GM23338 (cell line): Measurements from ENCODE around the gene MRM2. TPM values are rescaled to one million over a fixed set of nuclear protein-coding genes. Genes with fewer than 3 reads are reported as not detected.

Experiments
- ATAC-seq: fragments of 200-7000 bp; cut with Tn5 transposase; 3 replicates; pipeline ENCODE4 v1.9.1; 2020
- DNase-seq: peaks from one replicate; pipeline ENCODE4 v3.0.0-alpha.2; 2015; ENCODE audit warnings: low spot score
- H2AFZ ChIP-seq: fragments of 200-600 bp; sonication (generic); 2 replicates; pipeline ENCODE4 v1.8.0; 2016; ENCODE audit warnings: antibody characterized with exemption, mild to moderate bottlenecking, moderate library complexity
- H3F3A ChIP-seq: fragments of 200-600 bp; sonication (generic); replicated peaks from 2 replicates; pipeline ENCODE4 v1.8.0; 2017; ENCODE audit warnings: antibody characterized with exemption, mixed run types, low read depth
- H3K27ac ChIP-seq: fragments of 200-600 bp; sonication (generic); 2 replicates; pipeline ENCODE4 v1.6.1; 2016; ENCODE audit warnings: low read depth
- H3K27me3 ChIP-seq: fragments of 200-600 bp; sonication (generic); 2 replicates; pipeline ENCODE4 v1.8.0; 2016; ENCODE audit warnings: mild to moderate bottlenecking, mixed run types, moderate library complexity; ENCODE audit not compliant: insufficient read depth
- H3K36me3 ChIP-seq: fragments of 200-600 bp; sonication (generic); 2 replicates; pipeline ENCODE4 v1.8.0; 2016; ENCODE audit warnings: mild to moderate bottlenecking; ENCODE audit not compliant: insufficient read depth
- H3K4me1 ChIP-seq: fragments of 200-600 bp; sonication (generic); 2 replicates; pipeline ENCODE4 v1.8.0; 2016; ENCODE audit warnings: mild to moderate bottlenecking, moderate library complexity; ENCODE audit not compliant: insufficient read depth
- H3K4me2 ChIP-seq: fragments of 200-600 bp; sonication (generic); 2 replicates; pipeline ENCODE4 v1.7.1; 2017; ENCODE audit warnings: mixed run types
- H3K4me3 ChIP-seq: fragments of 200-600 bp; sonication (generic); 2 replicates; pipeline ENCODE4 v1.6.1; 2016; ENCODE audit warnings: mixed run types
- H3K79me2 ChIP-seq: fragments of 200-600 bp; sonication (generic); replicated peaks from 2 replicates; pipeline ENCODE4 v1.8.0; 2017; ENCODE audit warnings: mild to moderate bottlenecking; ENCODE audit not compliant: insufficient read depth
- H3K9me2 ChIP-seq: fragments of 200-600 bp; sonication (generic); 2 replicates; pipeline ENCODE4 v1.8.0; 2017; ENCODE audit not compliant: insufficient read depth
- H4K20me1 ChIP-seq: fragments of 200-600 bp; sonication (generic); replicated peaks from 2 replicates; pipeline ENCODE4 v1.8.0; 2017; ENCODE audit warnings: mild to moderate bottlenecking; ENCODE audit not compliant: insufficient read depth
- H3K27ac Mint-ChIP-seq: 2 replicates; pipeline ENCODE4 v1.8.0; 2020; ENCODE audit warnings: inconsistent platforms, mild to moderate bottlenecking, moderate library complexity, mixed read lengths
- H3K27me3 Mint-ChIP-seq: 3 replicates; pipeline ENCODE4 v1.8.0; 2022; ENCODE audit warnings: low read depth, mild to moderate bottlenecking, moderate library complexity, mixed read lengths, inconsistent platforms; ENCODE audit not compliant: insufficient read depth, poor library complexity
- H3K36me3 Mint-ChIP-seq: 3 replicates; pipeline ENCODE4 v1.8.0; 2021; ENCODE audit warnings: low read depth, mild to moderate bottlenecking, inconsistent platforms, moderate library complexity, mixed read lengths
- H3K4me1 Mint-ChIP-seq: 3 replicates; pipeline ENCODE4 v1.8.0; 2020; ENCODE audit warnings: mild to moderate bottlenecking, inconsistent platforms, mixed read lengths
- H3K4me3 Mint-ChIP-seq: 3 replicates; pipeline ENCODE4 v1.8.0; 2021; ENCODE audit warnings: moderate library complexity, mild to moderate bottlenecking, inconsistent platforms, mixed read lengths
- H3K9me3 Mint-ChIP-seq: 3 replicates; pipeline ENCODE4 v1.8.0; 2020; ENCODE audit warnings: moderate library complexity, mild to moderate bottlenecking, inconsistent platforms, mixed read lengths
- CREB1 ChIP-seq: fragments of 250-450 bp; sonication (Bioruptor Pico); IDR thresholded peaks from 2 replicates; pipeline ENCODE4 v1.5.0; 2020; ENCODE audit warnings: low read depth, mild to moderate bottlenecking, moderate library complexity
- EZH2phosphoT487 ChIP-seq: fragments of 200-600 bp; sonication (generic); IDR thresholded peaks from one replicate; pipeline ENCODE4 v1.8.1; 2018; ENCODE audit warnings: antibody characterized with exemption; ENCODE audit not compliant: unreplicated experiment
- JUNB ChIP-seq: IDR thresholded peaks from one replicate; pipeline ENCODE4 v1.6.1; 2016; ENCODE audit warnings: antibody characterized with exemption; ENCODE audit not compliant: unreplicated experiment
- NANOG ChIP-seq: IDR thresholded peaks from 2 replicates; pipeline ENCODE4 v1.6.1; 2016; ENCODE audit warnings: antibody characterized with exemption, borderline replicate concordance
- STAT1 ChIP-seq: IDR thresholded peaks from one replicate; pipeline ENCODE4 v1.6.1; 2016; ENCODE audit warnings: antibody characterized with exemption; ENCODE audit not compliant: unreplicated experiment
- ZNF114 ChIP-seq: fragments of 250-450 bp; sonication (Bioruptor Pico); IDR thresholded peaks from 2 replicates; pipeline ENCODE4 v1.5.0; 2020; ENCODE audit warnings: mild to moderate bottlenecking, moderate library complexity
- polyA plus RNA-seq: library from polyadenylated mRNA; unstranded; fragments of >200 nt; fragmentation: Nextera tagmentation; extraction: Ambion mirVana; gene quantifications from 2 replicates; pipeline ENCODE4 v1.2.1, GENCODE V29; 2016
- total RNA-seq: library from RNA; depleted of rRNA; stranded (reverse); fragments of >200 nt; shearing (Covaris generic); gene quantifications from 2 replicates; pipeline ENCODE4 v1.2.3, GENCODE V29; 2014
- TF ChIP-seq, protein P1 (sequence below), 2 experiments: fragments of 200-600 bp in 1 of 2; sonication (generic) in 1 of 2; conservative IDR thresholded peaks; 2 replicates each; pipeline versions ENCODE4 v1.5.1 to v1.6.1; 2016 to 2017; ENCODE audit warnings: antibody characterized with exemption in 2 of 2, low read depth in 2 of 2, mild to moderate bottlenecking in 2 of 2, moderate library complexity in 1 of 2
- TF ChIP-seq, protein P2 (sequence below): IDR thresholded peaks from one replicate; pipeline ENCODE4 v1.6.1; 2018; ENCODE audit warnings: antibody characterized with exemption; ENCODE audit not compliant: unreplicated experiment
- TF ChIP-seq, protein P3 (sequence below): fragments of 250-450 bp; sonication (Bioruptor Pico); IDR thresholded peaks from 2 replicates; pipeline ENCODE4 v1.5.0; 2020; ENCODE audit warnings: mild to moderate bottlenecking, moderate library complexity

MRM2 gene
- total and polyA plus RNA-seq, 2 experiments from 2014 or later = 30.0 to 37.8 TPM

DNA sequence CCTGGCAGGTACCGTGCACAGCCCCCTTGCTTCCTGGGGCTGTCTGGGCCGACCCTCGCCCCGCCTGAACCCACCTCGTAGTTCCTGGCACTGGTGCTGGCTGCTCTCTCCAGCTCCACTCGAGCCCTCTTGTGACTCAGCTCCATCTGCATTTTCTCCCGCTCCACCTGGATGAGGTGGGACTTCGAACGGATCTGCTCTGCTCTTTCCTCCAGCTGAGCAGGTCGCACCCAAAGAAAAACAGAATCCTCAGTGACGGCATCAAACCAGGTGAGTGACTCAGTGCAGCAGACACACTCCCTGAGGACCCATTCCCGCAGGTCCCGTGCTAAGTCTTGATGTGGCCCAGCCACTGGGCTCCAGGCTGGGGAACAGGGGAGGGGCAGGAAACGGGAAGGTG lies 16.7 kb downstream of the MRM2 start (continued):
- TF ChIP-seq, protein P1, sequence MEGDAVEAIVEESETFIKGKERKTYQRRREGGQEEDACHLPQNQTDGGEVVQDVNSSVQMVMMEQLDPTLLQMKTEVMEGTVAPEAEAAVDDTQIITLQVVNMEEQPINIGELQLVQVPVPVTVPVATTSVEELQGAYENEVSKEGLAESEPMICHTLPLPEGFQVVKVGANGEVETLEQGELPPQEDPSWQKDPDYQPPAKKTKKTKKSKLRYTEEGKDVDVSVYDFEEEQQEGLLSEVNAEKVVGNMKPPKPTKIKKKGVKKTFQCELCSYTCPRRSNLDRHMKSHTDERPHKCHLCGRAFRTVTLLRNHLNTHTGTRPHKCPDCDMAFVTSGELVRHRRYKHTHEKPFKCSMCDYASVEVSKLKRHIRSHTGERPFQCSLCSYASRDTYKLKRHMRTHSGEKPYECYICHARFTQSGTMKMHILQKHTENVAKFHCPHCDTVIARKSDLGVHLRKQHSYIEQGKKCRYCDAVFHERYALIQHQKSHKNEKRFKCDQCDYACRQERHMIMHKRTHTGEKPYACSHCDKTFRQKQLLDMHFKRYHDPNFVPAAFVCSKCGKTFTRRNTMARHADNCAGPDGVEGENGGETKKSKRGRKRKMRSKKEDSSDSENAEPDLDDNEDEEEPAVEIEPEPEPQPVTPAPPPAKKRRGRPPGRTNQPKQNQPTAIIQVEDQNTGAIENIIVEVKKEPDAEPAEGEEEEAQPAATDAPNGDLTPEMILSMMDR (conservative IDR thresholded peaks at IDR 0.05; ENCODE audit: low read depth in 2 of 2) = no peak
- TF ChIP-seq CREB1 (CRISPR knock-in tag) (no peak), ZNF114 (CRISPR knock-in tag) (no peak), STAT1 (no peak), EZH2phosphoT487 (no peak), NANOG (no peak)
- TF ChIP-seq, protein P2, sequence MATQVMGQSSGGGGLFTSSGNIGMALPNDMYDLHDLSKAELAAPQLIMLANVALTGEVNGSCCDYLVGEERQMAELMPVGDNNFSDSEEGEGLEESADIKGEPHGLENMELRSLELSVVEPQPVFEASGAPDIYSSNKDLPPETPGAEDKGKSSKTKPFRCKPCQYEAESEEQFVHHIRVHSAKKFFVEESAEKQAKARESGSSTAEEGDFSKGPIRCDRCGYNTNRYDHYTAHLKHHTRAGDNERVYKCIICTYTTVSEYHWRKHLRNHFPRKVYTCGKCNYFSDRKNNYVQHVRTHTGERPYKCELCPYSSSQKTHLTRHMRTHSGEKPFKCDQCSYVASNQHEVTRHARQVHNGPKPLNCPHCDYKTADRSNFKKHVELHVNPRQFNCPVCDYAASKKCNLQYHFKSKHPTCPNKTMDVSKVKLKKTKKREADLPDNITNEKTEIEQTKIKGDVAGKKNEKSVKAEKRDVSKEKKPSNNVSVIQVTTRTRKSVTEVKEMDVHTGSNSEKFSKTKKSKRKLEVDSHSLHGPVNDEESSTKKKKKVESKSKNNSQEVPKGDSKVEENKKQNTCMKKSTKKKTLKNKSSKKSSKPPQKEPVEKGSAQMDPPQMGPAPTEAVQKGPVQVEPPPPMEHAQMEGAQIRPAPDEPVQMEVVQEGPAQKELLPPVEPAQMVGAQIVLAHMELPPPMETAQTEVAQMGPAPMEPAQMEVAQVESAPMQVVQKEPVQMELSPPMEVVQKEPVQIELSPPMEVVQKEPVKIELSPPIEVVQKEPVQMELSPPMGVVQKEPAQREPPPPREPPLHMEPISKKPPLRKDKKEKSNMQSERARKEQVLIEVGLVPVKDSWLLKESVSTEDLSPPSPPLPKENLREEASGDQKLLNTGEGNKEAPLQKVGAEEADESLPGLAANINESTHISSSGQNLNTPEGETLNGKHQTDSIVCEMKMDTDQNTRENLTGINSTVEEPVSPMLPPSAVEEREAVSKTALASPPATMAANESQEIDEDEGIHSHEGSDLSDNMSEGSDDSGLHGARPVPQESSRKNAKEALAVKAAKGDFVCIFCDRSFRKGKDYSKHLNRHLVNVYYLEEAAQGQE = no peak

DNA sequence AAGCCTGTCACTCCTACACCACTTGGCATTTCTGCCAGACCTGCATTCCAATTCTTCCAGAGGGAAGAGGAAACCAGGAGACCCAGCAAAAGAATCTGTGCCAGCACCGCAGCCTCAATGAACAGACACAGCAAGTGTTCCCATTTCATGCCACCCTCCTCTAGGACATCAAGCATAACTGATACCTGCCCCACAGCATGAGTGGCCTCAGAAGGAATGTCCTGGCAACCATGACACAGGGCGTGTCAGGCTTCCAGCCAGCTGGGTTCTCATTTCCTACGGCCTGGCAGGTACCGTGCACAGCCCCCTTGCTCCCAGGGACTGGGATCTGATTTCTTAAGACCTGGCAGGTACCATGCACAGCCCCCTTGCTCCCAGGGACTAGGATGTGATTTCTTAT lies 17.1 kb downstream of the MRM2 start:
- H3K4me1 ChIP-seq = no peaks in the 10 kb centered on the region
- no peaks in the 10 kb centered on the region for H3F3A ChIP-seq
- H3K36me3 ChIP-seq = peaks cover 8% of the 10 kb centered on the region; the same call in 1 of the 2 replicates
- no peak overlapping the region for H2AFZ ChIP-seq
- H3K4me1 Mint-ChIP-seq = no peaks in the 10 kb centered on the region
- peaks cover 69% of the 10 kb centered on the region for H3K79me2 ChIP-seq
- H3K9me3 Mint-ChIP-seq = no peaks in the 10 kb centered on the region
- H3K27ac ChIP-seq = no peak overlapping the region
- no peak overlapping the region for H3K4me3 ChIP-seq
- DNase-seq (no peak), ATAC-seq (no peak)
- H3K36me3 Mint-ChIP-seq = peaks cover 77% of the 10 kb centered on the region
- no peak overlapping the region for H3K27ac Mint-ChIP-seq
- no peaks in the 10 kb centered on the region for H3K27me3 ChIP-seq
- H3K4me3 Mint-ChIP-seq = no peak overlapping the region
- no peak overlapping the region for H3K4me2 ChIP-seq
- no peaks in the 10 kb centered on the region for H3K9me2 ChIP-seq
- peaks cover 8% of the 10 kb centered on the region for H3K27me3 Mint-ChIP-seq
- H4K20me1 ChIP-seq = peaks cover 6% of the 10 kb centered on the region
- TF ChIP-seq JUNB (no peak), STAT1 (no peak), ZNF114 (CRISPR knock-in tag) (no peak), EZH2phosphoT487 (no peak), NANOG (no peak)
- TF ChIP-seq, protein P3, sequence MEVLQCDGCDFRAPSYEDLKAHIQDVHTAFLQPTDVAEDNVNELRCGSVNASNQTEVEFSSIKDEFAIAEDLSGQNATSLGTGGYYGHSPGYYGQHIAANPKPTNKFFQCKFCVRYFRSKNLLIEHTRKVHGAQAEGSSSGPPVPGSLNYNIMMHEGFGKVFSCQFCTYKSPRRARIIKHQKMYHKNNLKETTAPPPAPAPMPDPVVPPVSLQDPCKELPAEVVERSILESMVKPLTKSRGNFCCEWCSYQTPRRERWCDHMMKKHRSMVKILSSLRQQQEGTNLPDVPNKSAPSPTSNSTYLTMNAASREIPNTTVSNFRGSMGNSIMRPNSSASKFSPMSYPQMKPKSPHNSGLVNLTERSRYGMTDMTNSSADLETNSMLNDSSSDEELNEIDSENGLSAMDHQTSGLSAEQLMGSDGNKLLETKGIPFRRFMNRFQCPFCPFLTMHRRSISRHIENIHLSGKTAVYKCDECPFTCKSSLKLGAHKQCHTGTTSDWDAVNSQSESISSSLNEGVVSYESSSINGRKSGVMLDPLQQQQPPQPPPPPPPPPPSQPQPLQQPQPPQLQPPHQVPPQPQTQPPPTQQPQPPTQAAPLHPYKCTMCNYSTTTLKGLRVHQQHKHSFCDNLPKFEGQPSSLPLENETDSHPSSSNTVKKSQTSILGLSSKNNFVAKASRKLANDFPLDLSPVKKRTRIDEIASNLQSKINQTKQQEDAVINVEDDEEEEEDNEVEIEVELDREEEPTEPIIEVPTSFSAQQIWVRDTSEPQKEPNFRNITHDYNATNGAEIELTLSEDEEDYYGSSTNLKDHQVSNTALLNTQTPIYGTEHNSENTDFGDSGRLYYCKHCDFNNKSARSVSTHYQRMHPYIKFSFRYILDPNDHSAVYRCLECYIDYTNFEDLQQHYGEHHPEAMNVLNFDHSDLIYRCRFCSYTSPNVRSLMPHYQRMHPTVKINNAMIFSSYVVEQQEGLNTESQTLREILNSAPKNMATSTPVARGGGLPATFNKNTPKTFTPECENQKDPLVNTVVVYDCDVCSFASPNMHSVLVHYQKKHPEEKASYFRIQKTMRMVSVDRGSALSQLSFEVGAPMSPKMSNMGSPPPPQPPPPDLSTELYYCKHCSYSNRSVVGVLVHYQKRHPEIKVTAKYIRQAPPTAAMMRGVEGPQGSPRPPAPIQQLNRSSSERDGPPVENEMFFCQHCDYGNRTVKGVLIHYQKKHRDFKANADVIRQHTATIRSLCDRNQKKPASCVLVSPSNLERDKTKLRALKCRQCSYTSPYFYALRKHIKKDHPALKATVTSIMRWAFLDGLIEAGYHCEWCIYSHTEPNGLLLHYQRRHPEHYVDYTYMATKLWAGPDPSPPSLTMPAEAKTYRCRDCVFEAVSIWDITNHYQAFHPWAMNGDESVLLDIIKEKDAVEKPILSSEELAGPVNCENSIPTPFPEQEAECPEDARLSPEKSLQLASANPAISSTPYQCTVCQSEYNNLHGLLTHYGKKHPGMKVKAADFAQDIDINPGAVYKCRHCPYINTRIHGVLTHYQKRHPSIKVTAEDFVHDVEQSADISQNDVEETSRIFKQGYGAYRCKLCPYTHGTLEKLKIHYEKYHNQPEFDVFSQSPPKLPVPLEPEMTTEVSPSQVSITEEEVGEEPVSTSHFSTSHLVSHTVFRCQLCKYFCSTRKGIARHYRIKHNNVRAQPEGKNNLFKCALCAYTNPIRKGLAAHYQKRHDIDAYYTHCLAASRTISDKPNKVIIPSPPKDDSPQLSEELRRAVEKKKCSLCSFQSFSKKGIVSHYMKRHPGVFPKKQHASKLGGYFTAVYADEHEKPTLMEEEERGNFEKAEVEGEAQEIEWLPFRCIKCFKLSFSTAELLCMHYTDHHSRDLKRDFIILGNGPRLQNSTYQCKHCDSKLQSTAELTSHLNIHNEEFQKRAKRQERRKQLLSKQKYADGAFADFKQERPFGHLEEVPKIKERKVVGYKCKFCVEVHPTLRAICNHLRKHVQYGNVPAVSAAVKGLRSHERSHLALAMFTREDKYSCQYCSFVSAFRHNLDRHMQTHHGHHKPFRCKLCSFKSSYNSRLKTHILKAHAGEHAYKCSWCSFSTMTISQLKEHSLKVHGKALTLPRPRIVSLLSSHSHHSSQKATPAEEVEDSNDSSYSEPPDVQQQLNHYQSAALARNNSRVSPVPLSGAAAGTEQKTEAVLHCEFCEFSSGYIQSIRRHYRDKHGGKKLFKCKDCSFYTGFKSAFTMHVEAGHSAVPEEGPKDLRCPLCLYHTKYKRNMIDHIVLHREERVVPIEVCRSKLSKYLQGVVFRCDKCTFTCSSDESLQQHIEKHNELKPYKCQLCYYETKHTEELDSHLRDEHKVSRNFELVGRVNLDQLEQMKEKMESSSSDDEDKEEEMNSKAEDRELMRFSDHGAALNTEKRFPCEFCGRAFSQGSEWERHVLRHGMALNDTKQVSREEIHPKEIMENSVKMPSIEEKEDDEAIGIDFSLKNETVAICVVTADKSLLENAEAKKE (CRISPR knock-in tag) = no peak
- TF ChIP-seq, protein P2 = no peak
